K562 (cell line): ENCODE measurements around the gene DNASE1L2. TPM values are rescaled to one million over a fixed set of nuclear protein-coding genes. Genes with fewer than 3 reads are reported as not detected.

Source experiments
- ATAC-seq: fragments of 200-7000 bp; cut with Tn5 transposase; 3 replicates; pipeline ENCODE4 v1.9.1; 2020; ENCODE audit warnings: moderate library complexity
- BruUV-seq: library from RNA; stranded (reverse); fragments of 400-500 nt; replicated peaks from 2 replicates; lab custom pipeline; 2021; lab: Mats Ljungman, UMichigan
- CTCF ChIA-PET: fragments of 300-600 bp; formaldehyde crosslinking; extraction: SDS; loops from one replicate; lab custom pipeline; 2021; ENCODE audit warnings: low intra/inter-chr PET ratio; lab: Yijun Ruan, JAX
- POLR2A ChIA-PET: fragments of 300-600, 350-650 bp; sonication (Branson Sonifier 250); formaldehyde crosslinking; extraction: SDS; loops from one replicate; lab custom pipeline; 2021; ENCODE audit warnings: antibody characterized with exemption, inconsistent platforms; lab: Yijun Ruan, JAX
- DNase-seq, 4 experiments: peaks; one replicate each; pipeline versions ENCODE4 v3.0.0 to v3.0.0-alpha.2; 2011 to 2018; ENCODE audit warnings: low spot score in 3 of 4, mixed read lengths in 3 of 4; ENCODE audit errors: extremely low read depth in 1 of 4
- FAIRE-seq: peaks from 2 replicates; lab custom pipeline; 2011; peaks lifted over from hg19 to GRCh38; lab: Jason Lieb, UNC
- H2AFZ ChIP-seq: 2 replicates; pipeline ENCODE4 v1.6.0; 2011; ENCODE audit warnings: low read depth, low read length, control low read depth, inconsistent platforms
- H3K27ac ChIP-seq: fragments of 200-600 bp; 3 replicates; pipeline ENCODE4 v1.8.0; 2011; ENCODE audit warnings: low read depth, mild to moderate bottlenecking, control low read depth, inconsistent platforms, low read length, moderate library complexity, mixed read lengths; ENCODE audit errors: extremely low read depth
- H3K27me3 ChIP-seq, 2 experiments: fragments of 300-600 bp in 1 of 2; 2 replicates in 1 of 2; 3 replicates in 1 of 2; pipeline versions ENCODE4 v1.6.0 to v1.8.0; 2011; ENCODE audit warnings: inconsistent platforms in 2 of 2, low read length in 2 of 2, mild to moderate bottlenecking in 1 of 2, mixed read lengths in 1 of 2, moderate library complexity in 1 of 2; ENCODE audit not compliant: control insufficient read depth in 2 of 2, insufficient read depth in 2 of 2
- H3K36me3 ChIP-seq: fragments of 300-600 bp; 3 replicates; pipeline ENCODE4 v1.8.0; 2011; ENCODE audit warnings: mild to moderate bottlenecking, low read length, inconsistent platforms; ENCODE audit not compliant: control insufficient read depth, insufficient read depth
- H3K4me1 ChIP-seq, 2 experiments: fragments of 200-600 bp in 1 of 2; replicated peaks in 1 of 2; 2 replicates in 1 of 2; 3 replicates in 1 of 2; pipeline versions ENCODE4 v1.5.1 to v1.8.0; 2011; ENCODE audit warnings: inconsistent platforms in 2 of 2, low read length in 2 of 2, mild to moderate bottlenecking in 1 of 2, mixed read lengths in 1 of 2, moderate library complexity in 1 of 2; ENCODE audit not compliant: control insufficient read depth in 2 of 2, insufficient read depth in 2 of 2
- H3K4me2 ChIP-seq: 2 replicates; pipeline ENCODE4 v1.6.1; 2011; ENCODE audit warnings: low read length, control low read depth, inconsistent platforms, mixed read lengths; ENCODE audit not compliant: insufficient read depth
- H3K4me3 ChIP-seq: fragments of 200-600 bp; sonication (generic), shearing (Covaris generic); 2 replicates; pipeline ENCODE4 v1.5.1; 2016; ENCODE audit warnings: control low read depth, inconsistent platforms
- H3K79me2 ChIP-seq: fragments of 200-600 bp; 3 replicates; pipeline ENCODE4 v1.8.0; 2011; ENCODE audit warnings: low read length, inconsistent platforms; ENCODE audit not compliant: control insufficient read depth, insufficient read depth
- H3K9ac ChIP-seq, 2 experiments: 2 replicates each; pipeline versions ENCODE4 v1.6.0 to v1.6.1; 2011; ENCODE audit warnings: low read depth in 2 of 2, low read length in 2 of 2, control low read depth in 1 of 2, inconsistent platforms in 1 of 2, mild to moderate bottlenecking in 1 of 2, mixed read lengths in 1 of 2; ENCODE audit not compliant: insufficient read depth in 1 of 2
- H3K9me1 ChIP-seq: one replicate; pipeline ENCODE4 v1.6.0; 2011; ENCODE audit warnings: inconsistent platforms, mild to moderate bottlenecking, low read length, moderate library complexity; ENCODE audit not compliant: control insufficient read depth, insufficient read depth
- H3K9me3 ChIP-seq: replicated peaks from 2 replicates; pipeline ENCODE4 v1.5.1; 2011; ENCODE audit warnings: low read depth, low read length, inconsistent platforms; ENCODE audit not compliant: control insufficient read depth, insufficient read depth
- H4K20me1 ChIP-seq: replicated peaks from 2 replicates; pipeline ENCODE4 v1.6.1; 2011; ENCODE audit warnings: low read length, inconsistent platforms, mixed read lengths; ENCODE audit not compliant: control insufficient read depth, insufficient read depth
- ARHGAP35 ChIP-seq: fragments of 450-650 bp; IDR thresholded peaks from 2 replicates; pipeline ENCODE4 v1.6.1; 2018; ENCODE audit not compliant: partially characterized antibody
- ATF7 ChIP-seq: fragments of 450-650 bp; IDR thresholded peaks from 2 replicates; pipeline ENCODE4 v1.7.1; 2014; ENCODE audit warnings: mild to moderate bottlenecking, moderate library complexity
- BCOR ChIP-seq: fragments of 450-650 bp; IDR thresholded peaks from 2 replicates; pipeline ENCODE4 v1.6.1; 2016
- CC2D1A ChIP-seq: fragments of 450-650 bp; IDR thresholded peaks from 2 replicates; pipeline ENCODE4 v1.6.1; 2017; ENCODE audit warnings: mild to moderate bottlenecking
- ETV6 ChIP-seq, 3 experiments: fragments of 150-350 bp in 1 of 3; sonication (generic) in 1 of 3; formaldehyde crosslinking in 1 of 3; IDR thresholded peaks; 2 replicates each; pipeline versions ENCODE4 v1.6.1 to v1.8.0; 2014 to 2022; ENCODE audit warnings: borderline replicate concordance in 2 of 3, low read depth in 2 of 3, antibody characterized with exemption in 1 of 3, low read length in 1 of 3, mild to moderate bottlenecking in 1 of 3, missing genetic modification reagents in 1 of 3
- HLTF ChIP-seq: fragments of 450-650 bp; IDR thresholded peaks from 2 replicates; pipeline ENCODE4 v1.6.1; 2016
- MAZ ChIP-seq, 2 experiments: fragments of 450-650 bp in 1 of 2; sonication (generic) in 1 of 2; formaldehyde crosslinking; IDR thresholded peaks in 1 of 2; conservative IDR thresholded peaks in 1 of 2; 2 replicates each; pipeline versions ENCODE4 v1.4.0 to v1.5.0; 2020; ENCODE audit warnings: mild to moderate bottlenecking in 1 of 2, missing genetic modification reagents in 1 of 2
- NCOA4 ChIP-seq: fragments of 450-650 bp; IDR thresholded peaks from 2 replicates; pipeline ENCODE4 v1.6.1; 2018; ENCODE audit warnings: mild to moderate bottlenecking; ENCODE audit not compliant: partially characterized antibody
- RAD21 ChIP-seq, 2 experiments: fragments of 250-450 bp in 1 of 2; fragments of 450-650 bp in 1 of 2; sonication (Bioruptor Pico) in 1 of 2; formaldehyde crosslinking in 1 of 2; IDR thresholded peaks in 1 of 2; conservative IDR thresholded peaks in 1 of 2; 2 replicates each; pipeline versions ENCODE4 v1.4.0 to v1.8.0; 2020 to 2022; ENCODE audit warnings: mild to moderate bottlenecking in 2 of 2, moderate library complexity in 1 of 2
- RBM14 ChIP-seq: fragments of 200-400 bp; formaldehyde crosslinking; IDR thresholded peaks from 2 replicates; pipeline ENCODE4 v1.6.1; 2018; ENCODE audit warnings: low read depth, mild to moderate bottlenecking, low read length, moderate library complexity, borderline replicate concordance; ENCODE audit not compliant: insufficient read depth
- RCOR1 ChIP-seq, 2 experiments: IDR thresholded peaks; 2 replicates each; pipeline ENCODE4 v1.6.1; 2012; ENCODE audit warnings: low read depth in 2 of 2, low read length in 2 of 2, borderline replicate concordance in 1 of 2, improper control_type of control experiment in 1 of 2
- SMARCA5 ChIP-seq: fragments of 450-650 bp; IDR thresholded peaks from 2 replicates; pipeline ENCODE4 v1.6.1; 2016
- SOX6 ChIP-seq: fragments of 450-650 bp; IDR thresholded peaks from 2 replicates; pipeline ENCODE4 v1.6.1; 2014; ENCODE audit warnings: mild to moderate bottlenecking
- TBP ChIP-seq: optimal IDR thresholded peaks from 2 replicates; pipeline ENCODE3; 2011; ENCODE audit warnings: low read depth, low read length, improper control_type of control experiment
- ZNF444 ChIP-seq: fragments of 250-450 bp; sonication (Bioruptor Pico); IDR thresholded peaks from 2 replicates; pipeline ENCODE4 v1.4.0; 2020; ENCODE audit warnings: mild to moderate bottlenecking, moderate library complexity
- ZNF551 ChIP-seq: fragments of 250-450 bp; sonication (Bioruptor Pico); IDR thresholded peaks from 2 replicates; pipeline ENCODE4 v1.5.0; 2021; ENCODE audit warnings: mild to moderate bottlenecking, moderate library complexity
- WGBS: fragments of 100-300 bp; shearing (Covaris generic); methylation state at CpG from one replicate; pipeline ENCODE4 v1.1.6; 2016; ENCODE audit warnings: low coverage, mixed read lengths; ENCODE audit not compliant: insufficient coverage; ENCODE audit errors: missing lambda C conversion rate; 5-methylcytosine and 5-hydroxymethylcytosine counted together
- in situ Hi-C: fragments of 300-500 bp; cut with MboI; formaldehyde crosslinking; loops from 4 replicates; pipeline ENCODE4 v1.15.0; 2018; ENCODE audit warnings: inconsistent platforms, mixed read lengths
- intact Hi-C: fragments of 100-400 bp; cut with micrococcal nuclease; formaldehyde crosslinking; loops from 2 replicates; pipeline ENCODE4 v1.14.2; 2022
- polyA plus RNA-seq, 8 experiments: library from polyadenylated mRNA; depleted of rRNA in 4 of 8; stranded (reverse) in 5 of 8; unstranded in 3 of 8; fragments of >200 nt; fragmentation: Nextera tagmentation in 2 of 8; fragmentation: Illumina TruSeq in 1 of 8; extraction: Ambion mirVana in 2 of 8; extraction: Trizol in 1 of 8; gene quantifications; 2 replicates each; pipeline versions ENCODE4 v1.2.1 to v1.2.3, GENCODE V29; 2011 to 2014; ENCODE audit warnings: inconsistent platforms in 1 of 8, missing spikeins in 1 of 8
- total RNA-seq, 7 experiments: library from RNA; depleted of rRNA in 6 of 7; stranded (reverse); fragments of >200 nt in 6 of 7; fragmentation: Illumina TruSeq in 2 of 7; extraction: Trizol in 2 of 7; gene quantifications; 2 replicates each; pipeline versions ENCODE4 v1.2.1 to v1.2.3, GENCODE V29; 2011 to 2021; ENCODE audit warnings: low replicate concordance in 1 of 7
- TF ChIP-seq, protein P1 (sequence below), 2 experiments: fragments of 250-450 bp in 1 of 2; fragments of 450-650 bp in 1 of 2; sonication (Bioruptor Pico) in 1 of 2; IDR thresholded peaks; 2 replicates each; pipeline versions ENCODE4 v1.6.1 to v1.8.0; 2016 to 2021; ENCODE audit warnings: mild to moderate bottlenecking in 2 of 2, moderate library complexity in 2 of 2, missing compliant biosample characterization in 1 of 2, missing genetic modification characterization in 1 of 2
- TF ChIP-seq, protein P2 (sequence below): conservative IDR thresholded peaks from 2 replicates; pipeline ENCODE4 v1.6.1; 2011; ENCODE audit warnings: low read depth, mild to moderate bottlenecking, low read length; ENCODE audit not compliant: control insufficient read depth
- TF ChIP-seq, protein P3 (sequence below): fragments of 450-650 bp; IDR thresholded peaks from 2 replicates; pipeline ENCODE4 v1.6.1; 2016; ENCODE audit warnings: antibody characterized with exemption

Gene DNASE1L2
- total and polyA plus RNA-seq, 9 of the 15 experiments (the other 6 are each of a cell fraction or from before 2014, with no cell fraction given) = 0.08 to 2.7 (median 1.7) TPM; not detected in 1

DNA sequence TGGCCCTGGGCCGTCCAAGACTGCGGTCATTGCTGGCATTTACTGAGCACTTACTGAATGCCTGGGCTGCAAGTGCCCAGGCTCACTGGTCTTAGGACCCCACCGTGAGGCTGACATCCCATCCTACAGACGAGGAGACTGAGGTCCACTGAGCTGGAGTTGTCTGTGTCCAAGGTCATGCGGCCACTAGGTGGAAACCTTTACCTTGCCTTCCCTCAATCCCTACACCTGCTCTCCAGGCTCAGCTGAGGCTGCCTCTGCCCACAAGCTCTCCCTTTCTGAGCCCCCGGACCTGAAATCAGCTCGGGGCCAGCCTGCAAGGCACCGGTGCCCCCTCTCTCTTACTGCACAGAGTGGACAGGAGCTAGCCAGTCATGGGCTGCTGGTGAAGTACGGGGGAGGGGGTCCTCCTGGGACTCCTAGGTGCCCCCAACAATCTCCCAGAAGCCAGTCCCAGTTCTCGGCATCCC, 41.4 kb upstream of the DNASE1L2 start:
- no peaks in the 10 kb centered on the region for H3K36me3 ChIP-seq
- H3K9me3 ChIP-seq = no peaks in the 10 kb centered on the region
- H3K4me3 ChIP-seq = no peak overlapping the region
- 0 out of 4 replicates have a peak overlapping the region, but pooled peaks of 1 of the 2 experiments have one; percentile 47 for H3K9ac ChIP-seq
- peaks cover 0 to 5% of the 10 kb centered on the region in 2 experiments; a peak in 2 of 5 replicates for H3K27me3 ChIP-seq
- peak; percentile 95 for FAIRE-seq
- BruUV-seq = no TSS peak
- DNase-seq = peak in 3 of 4 experiments; percentile 45 to 83 (median 73)
- 11% methylated on average over 10 of the region's 10 CpGs for WGBS
- H3K9me1 ChIP-seq = no peaks in the 10 kb centered on the region
- CTCF ChIA-PET = interaction anchor here (1.0 to 2.8 kb wide), 4 partner anchors 56 to 732 kb away, joined by 3 to 18 read pairs (median 4); partner anchors contain the start of gene ECI1
- in situ Hi-C loops (no loop called here), intact Hi-C loops (loop anchor here (5.0 kb wide), 2 partner anchors 57 to 302 kb away; partner anchors contain the start of gene ECI1)
- H3K27ac ChIP-seq = no peak overlapping the region
- peak; percentile 90 for ATAC-seq
- 0 out of 2 replicates have a peak, but pooled peaks cover 6% of the 10 kb centered on the region for H4K20me1 ChIP-seq
- no peaks in the 10 kb centered on the region for H3K79me2 ChIP-seq
- POLR2A ChIA-PET = interaction anchor here (0.7 to 2.5 kb wide), 11 partner anchors 10 to 488 kb away, joined by 3 to 17 read pairs (median 5); partner anchors contain the start of genes ECI1, KCTD5, MLST8 and TRAF7
- H3K4me2 ChIP-seq = no peak overlapping the region
- peaks cover 3 to 65% of the 10 kb centered on the region in 2 experiments; a peak in 4 of 5 replicates for H3K4me1 ChIP-seq
- no peak overlapping the region for H2AFZ ChIP-seq
- peak; percentile 66; the same call in 1 of the 2 replicates for TF ChIP-seq CC2D1A
- TF ChIP-seq, protein P1, sequence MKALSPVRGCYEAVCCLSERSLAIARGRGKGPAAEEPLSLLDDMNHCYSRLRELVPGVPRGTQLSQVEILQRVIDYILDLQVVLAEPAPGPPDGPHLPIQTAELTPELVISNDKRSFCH (CRISPR knock-in tag; IDR thresholded peaks at IDR 0.05) = no peak
- TF ChIP-seq, protein P1 (tag; IDR thresholded peaks at IDR 0.05) = no peak
- TF ChIP-seq, protein P2, sequence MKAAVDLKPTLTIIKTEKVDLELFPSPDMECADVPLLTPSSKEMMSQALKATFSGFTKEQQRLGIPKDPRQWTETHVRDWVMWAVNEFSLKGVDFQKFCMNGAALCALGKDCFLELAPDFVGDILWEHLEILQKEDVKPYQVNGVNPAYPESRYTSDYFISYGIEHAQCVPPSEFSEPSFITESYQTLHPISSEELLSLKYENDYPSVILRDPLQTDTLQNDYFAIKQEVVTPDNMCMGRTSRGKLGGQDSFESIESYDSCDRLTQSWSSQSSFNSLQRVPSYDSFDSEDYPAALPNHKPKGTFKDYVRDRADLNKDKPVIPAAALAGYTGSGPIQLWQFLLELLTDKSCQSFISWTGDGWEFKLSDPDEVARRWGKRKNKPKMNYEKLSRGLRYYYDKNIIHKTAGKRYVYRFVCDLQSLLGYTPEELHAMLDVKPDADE = no peak
- TF ChIP-seq, protein P3, sequence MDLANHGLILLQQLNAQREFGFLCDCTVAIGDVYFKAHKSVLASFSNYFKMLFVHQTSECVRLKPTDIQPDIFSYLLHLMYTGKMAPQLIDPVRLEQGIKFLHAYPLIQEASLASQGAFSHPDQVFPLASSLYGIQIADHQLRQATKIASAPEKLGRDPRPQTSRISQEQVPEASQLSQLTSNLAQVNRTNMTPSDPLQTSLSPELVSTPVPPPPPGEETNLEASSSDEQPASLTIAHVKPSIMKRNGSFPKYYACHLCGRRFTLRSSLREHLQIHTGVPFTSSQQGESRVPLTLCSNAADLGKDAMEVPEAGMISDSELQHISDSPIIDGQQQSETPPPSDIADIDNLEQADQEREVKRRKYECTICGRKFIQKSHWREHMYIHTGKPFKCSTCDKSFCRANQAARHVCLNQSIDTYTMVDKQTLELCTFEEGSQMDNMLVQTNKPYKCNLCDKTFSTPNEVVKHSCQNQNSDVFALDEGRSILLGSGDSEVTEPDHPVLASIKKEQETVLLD = no peak
- TF ChIP-seq MAZ (CRISPR knock-in tag; conservative IDR thresholded peaks at IDR 0.05 in 1 of 2, IDR thresholded peaks at IDR 0.05 in 1 of 2) = peak in 1 of 2 experiments; percentile 49; a peak in 1 of 4 replicates
- TF ChIP-seq HLTF = 0 out of 2 replicates have a peak, but pooled peaks have one; percentile 35
- TF ChIP-seq RBM14 = no peak
- TF ChIP-seq ZNF551 (CRISPR knock-in tag) = no peak
- TF ChIP-seq RAD21 (CRISPR knock-in tag; conservative IDR thresholded peaks at IDR 0.05 in 1 of 2, IDR thresholded peaks at IDR 0.05 in 1 of 2) = peak; percentile 67 to 86
- peak; percentile 18 for TF ChIP-seq NCOA4
- 0 out of 2 replicates have a peak, but pooled peaks have one; percentile 11 for TF ChIP-seq SOX6
- no peak for TF ChIP-seq ZNF444
- peak in 1 of 2 experiments; percentile 87; a peak in 2 of 4 replicates for TF ChIP-seq RCOR1 (IDR thresholded peaks at IDR 0.05; ENCODE audit: borderline replicate concordance in 1 of 2, low read depth in 2 of 2, low read length in 2 of 2)
- TF ChIP-seq TBP = peak; percentile 14
- TF ChIP-seq ATF7 = 0 out of 2 replicates have a peak, but pooled peaks have one; percentile 24
- TF ChIP-seq SMARCA5 = peak; percentile 96
- no peak for TF ChIP-seq ETV6 (IDR thresholded peaks at IDR 0.05; ENCODE audit: borderline replicate concordance in 1 of 2, low read depth in 2 of 2, low read length in 1 of 2)
- no peak for TF ChIP-seq ETV6 (CRISPR knock-in tag; IDR thresholded peaks at IDR 0.05; ENCODE audit: borderline replicate concordance)
- TF ChIP-seq BCOR = peak; percentile 96
- TF ChIP-seq ARHGAP35 = no peak
